ENCODE results near the gene SBK3. TPM values are rescaled to one million over a fixed set of nuclear protein-coding genes. Genes with fewer than 3 reads are reported as not detected.
"Not testable (repeated sequence)": the region's sequence is repeated elsewhere in the genome, so short reads cannot be mapped to it uniquely, and the experiment has no call there.

The SBK3 gene
- total RNA-seq, result 0.17 and 0.74 TPM in 2 replicates

- DNase-seq, result no peak
These were observed at the start of gene SBK3 for GRCh38 chr19:55545443-55545842. TSS of gene SBK3 (minus strand) at chr19:55545543. CDS start at chr19:55545543, 0 bp downstream.

DNA sequence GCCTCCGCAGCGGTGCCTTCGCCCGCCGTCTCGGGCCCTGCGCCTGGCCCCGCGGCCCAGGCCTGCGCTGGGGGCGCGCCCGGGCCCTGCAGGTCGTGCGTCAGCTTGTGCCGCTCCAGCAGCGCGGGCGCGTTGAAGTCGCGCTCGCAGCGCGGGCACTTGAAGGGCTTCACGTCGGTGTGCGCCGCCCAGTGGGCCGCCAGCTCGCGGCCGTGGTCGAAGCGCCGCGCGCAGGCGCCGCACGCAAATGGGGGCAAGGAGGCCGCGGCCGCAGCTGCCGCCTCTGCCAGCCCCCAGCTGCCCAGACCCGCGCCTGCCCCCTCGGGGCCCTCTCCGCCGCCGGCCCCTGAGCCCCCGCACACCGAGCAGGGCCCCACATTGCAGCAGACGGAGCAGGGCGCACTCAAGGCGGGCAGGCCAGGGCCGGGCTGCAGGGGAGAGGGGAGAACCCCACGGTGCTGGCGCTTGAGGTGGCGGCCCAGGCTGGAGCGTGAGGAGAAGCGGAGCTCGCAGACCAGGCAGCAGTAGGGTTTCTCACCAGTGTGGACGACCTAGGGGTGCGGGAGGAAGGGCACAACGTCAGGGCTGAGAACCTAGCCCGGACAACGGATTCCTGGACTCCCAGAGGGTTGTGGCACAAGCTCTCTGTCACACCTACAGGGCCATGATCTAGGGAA lies 47.9 kb upstream of the SBK3 start:
- no peak for DNase-seq

- no peak for DNase-seq
These were observed 47.2 kb upstream of the SBK3 start for GRCh38 chr19:55592391-55593090.

- no peak for DNase-seq
These were observed 46.2 kb upstream of the SBK3 start for GRCh38 chr19:55591555-55591954.

DNA sequence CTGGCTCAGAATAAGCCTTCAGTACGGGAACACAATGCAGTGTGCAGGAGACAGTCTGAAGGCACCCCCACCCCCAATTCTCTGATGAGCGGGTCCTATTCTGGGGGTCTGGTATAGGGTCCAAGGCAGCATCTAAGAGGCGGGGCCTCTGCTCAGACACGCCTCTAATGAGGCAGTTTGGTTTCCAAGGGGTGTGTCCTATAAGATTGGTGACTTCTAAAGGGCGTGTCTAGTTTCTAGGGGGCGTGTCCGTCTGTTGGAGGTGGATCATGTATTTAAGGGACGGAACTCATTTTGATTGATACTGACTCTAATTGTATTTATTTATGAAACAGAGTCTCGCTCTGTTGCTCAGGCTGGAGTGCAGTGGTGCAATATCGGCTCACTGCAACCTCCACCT lies 45.3 kb upstream of the SBK3 start:
- no peak for DNase-seq

DNA sequence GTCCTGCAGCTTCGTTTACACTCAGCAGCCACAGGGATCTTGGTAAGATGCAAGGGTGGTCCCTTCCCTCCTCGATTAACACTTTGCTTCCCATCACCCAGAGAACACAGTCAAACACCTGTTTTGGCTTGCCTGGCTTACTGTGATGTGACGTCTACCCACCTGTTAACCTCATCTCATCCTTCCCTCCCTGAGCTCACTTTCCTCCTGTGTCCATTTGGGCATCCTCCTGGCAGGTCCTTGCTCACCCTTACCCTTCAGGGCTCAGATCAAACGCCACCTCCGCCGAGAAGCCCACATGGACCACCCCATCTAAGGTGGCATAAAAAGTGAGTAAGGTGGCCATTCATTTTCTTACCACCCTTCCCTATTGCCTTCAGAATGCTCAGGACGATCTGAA lies 44.8 kb upstream of the SBK3 start:
- DNase-seq, result no peak

- no peak for DNase-seq
These were observed 43.4 kb upstream of the SBK3 start for GRCh38 chr19:55588738-55589137.

GRCh38 chr19:55586976-55587668 lies 41.8 kb upstream of the SBK3 start:
- peak; percentile 95 for DNase-seq

DNA sequence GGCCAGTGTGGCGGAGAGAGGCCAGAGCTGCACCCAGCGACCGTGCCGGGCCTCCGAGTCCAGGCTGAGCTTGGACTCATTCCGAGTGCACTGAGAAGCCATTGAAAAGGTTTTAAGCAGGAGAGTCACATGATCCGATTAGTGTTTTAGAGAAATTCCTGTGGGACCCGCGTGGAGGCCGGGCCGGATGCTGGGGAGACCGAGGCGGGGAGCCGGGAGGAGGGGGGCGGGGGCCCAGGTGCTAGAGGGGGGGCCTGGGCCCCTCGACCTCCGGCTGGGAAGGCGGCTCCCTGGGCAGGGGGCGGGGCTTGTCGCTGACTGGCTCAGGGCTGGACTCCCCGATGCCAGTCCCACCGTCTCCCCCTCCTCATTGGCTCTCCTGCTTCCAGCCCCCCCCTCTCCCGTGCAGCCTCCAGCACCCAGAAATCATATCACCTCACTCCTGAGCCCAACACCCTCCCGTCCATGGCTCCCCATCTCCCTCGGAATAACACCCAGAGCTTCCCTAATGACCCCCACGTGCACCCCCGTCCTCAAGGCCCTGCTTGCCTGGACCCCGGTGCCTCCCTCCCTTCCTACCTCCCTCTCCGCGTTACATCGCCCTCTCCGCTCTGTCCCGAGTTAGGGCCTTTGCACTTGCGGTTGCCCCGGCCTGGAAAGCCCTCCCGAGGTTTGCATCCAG lies 40.5 kb upstream of the SBK3 start:
- peak; percentile 69 for DNase-seq

DNA sequence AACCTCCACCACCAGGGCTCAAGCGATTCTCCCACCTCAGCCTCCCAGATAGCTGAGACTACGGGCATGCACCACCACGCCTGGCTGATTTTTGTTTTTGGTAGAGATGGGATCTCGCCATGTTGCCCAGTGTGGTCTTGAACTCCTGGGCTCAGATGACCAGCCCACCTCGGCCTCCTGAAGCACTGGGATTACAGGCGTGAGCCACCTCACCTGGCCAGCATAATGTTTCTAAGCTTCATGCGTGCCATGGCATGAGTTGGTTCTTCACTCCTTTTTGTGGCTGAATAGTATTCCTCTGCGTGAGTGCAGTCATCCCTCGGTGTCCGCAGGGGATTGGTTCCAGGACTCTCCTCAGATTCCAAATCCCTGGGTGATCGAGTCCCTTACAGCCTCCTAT lies 39.5 kb upstream of the SBK3 start:
- no peak for DNase-seq

DNA sequence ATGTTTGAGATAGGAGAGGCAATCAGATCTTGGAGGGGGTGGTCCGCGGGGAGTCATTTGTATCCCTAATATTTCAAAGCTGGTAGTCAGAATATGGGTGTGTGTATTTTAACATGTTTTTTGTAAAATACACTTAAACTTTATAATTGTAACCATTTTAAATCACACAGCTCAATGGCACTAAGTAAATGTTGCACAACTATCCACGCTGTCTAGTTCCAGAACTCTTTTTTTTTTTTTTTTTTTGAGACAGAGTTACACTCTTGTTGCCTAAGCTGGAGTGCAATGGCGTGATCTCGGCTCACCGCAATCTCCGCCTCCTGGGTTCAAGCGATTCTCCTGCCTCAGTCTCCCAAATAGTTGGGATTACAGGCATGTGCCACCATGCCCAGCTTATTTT lies 38.6 kb upstream of the SBK3 start:
- not testable (repeated sequence) for DNase-seq

- not testable (repeated sequence) for DNase-seq
These were observed 36.9 kb upstream of the SBK3 start for GRCh38 chr19:55582284-55582683.

GRCh38 chr19:55581823-55582223 lies 36.5 kb upstream of the SBK3 start:
- DNase-seq, result no peak

- no peak for DNase-seq
These were observed 35.9 kb upstream of the SBK3 start for GRCh38 chr19:55581145-55581822.

- peak; percentile 92 for DNase-seq
These were observed 35.3 kb upstream of the SBK3 start, which contains the start of gene ZNF579 for GRCh38 chr19:55580628-55581144. TSS of gene ZNF579 (minus strand) at chr19:55580848. CDS start at chr19:55579639, 1,209 bp downstream.

- DNase-seq, result no peak
These were observed 34.7 kb upstream of the SBK3 start for GRCh38 chr19:55579766-55580621.

- no peak for DNase-seq
These were observed 33.7 kb upstream of the SBK3 start for GRCh38 chr19:55578761-55579747.

GRCh38 chr19:55578031-55578760 lies 32.9 kb upstream of the SBK3 start:
- no peak for DNase-seq

GRCh38 chr19:55576746-55577145 lies 31.4 kb upstream of the SBK3 start:
- DNase-seq, result no peak
